Measurements from ENCODE around the gene EDDM13.
"Not testable (repeated sequence)": the region's sequence is repeated elsewhere in the genome, so short reads cannot be mapped to it uniquely, and the experiment has no call there.

DNA sequence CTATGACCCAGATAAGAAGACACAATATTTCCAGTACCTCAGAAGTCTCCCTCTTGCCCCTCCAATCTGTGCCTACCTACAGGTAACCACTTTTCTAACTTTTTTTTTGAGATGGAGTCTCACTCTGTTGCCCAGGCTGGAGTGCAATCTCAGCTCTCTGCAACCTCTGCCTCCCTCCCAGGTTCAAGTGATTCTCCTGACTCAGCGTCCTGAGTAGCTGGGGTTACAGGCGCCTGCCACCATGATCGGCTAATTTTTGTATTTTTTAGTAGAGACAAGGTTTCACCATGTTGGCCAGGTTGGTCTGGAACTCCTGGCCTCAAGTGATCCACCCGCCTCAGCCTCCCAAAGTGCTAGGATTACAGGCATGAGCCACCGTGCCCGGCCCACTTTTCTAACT lies 10.6 kb upstream of the EDDM13 start:
- TF ChIP-seq, protein P1, sequence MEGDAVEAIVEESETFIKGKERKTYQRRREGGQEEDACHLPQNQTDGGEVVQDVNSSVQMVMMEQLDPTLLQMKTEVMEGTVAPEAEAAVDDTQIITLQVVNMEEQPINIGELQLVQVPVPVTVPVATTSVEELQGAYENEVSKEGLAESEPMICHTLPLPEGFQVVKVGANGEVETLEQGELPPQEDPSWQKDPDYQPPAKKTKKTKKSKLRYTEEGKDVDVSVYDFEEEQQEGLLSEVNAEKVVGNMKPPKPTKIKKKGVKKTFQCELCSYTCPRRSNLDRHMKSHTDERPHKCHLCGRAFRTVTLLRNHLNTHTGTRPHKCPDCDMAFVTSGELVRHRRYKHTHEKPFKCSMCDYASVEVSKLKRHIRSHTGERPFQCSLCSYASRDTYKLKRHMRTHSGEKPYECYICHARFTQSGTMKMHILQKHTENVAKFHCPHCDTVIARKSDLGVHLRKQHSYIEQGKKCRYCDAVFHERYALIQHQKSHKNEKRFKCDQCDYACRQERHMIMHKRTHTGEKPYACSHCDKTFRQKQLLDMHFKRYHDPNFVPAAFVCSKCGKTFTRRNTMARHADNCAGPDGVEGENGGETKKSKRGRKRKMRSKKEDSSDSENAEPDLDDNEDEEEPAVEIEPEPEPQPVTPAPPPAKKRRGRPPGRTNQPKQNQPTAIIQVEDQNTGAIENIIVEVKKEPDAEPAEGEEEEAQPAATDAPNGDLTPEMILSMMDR (conservative IDR thresholded peaks at IDR 0.05; ENCODE audit: low read depth, low read length) = not testable (repeated sequence)
- TF ChIP-seq EZH2 (IDR thresholded peaks at IDR 0.05; ENCODE audit: low read length, unreplicated experiment) = not testable (repeated sequence)
